K562 (cell line): ENCODE measurements around the gene MOXD1. TPM values are rescaled to one million over a fixed set of nuclear protein-coding genes. Genes with fewer than 3 reads are reported as not detected.

ENCODE experiments used
- ATAC-seq: fragments of 200-7000 bp; cut with Tn5 transposase; 3 replicates; pipeline ENCODE4 v1.9.1; 2020; ENCODE audit warnings: moderate library complexity
- BruUV-seq: library from RNA; stranded (reverse); fragments of 400-500 nt; replicated peaks from 2 replicates; lab custom pipeline; 2021; lab: Mats Ljungman, UMichigan
- CTCF ChIA-PET: fragments of 300-600 bp; formaldehyde crosslinking; extraction: SDS; loops from one replicate; lab custom pipeline; 2021; ENCODE audit warnings: low intra/inter-chr PET ratio; lab: Yijun Ruan, JAX
- POLR2A ChIA-PET: fragments of 300-600, 350-650 bp; sonication (Branson Sonifier 250); formaldehyde crosslinking; extraction: SDS; loops from one replicate; lab custom pipeline; 2021; ENCODE audit warnings: antibody characterized with exemption, inconsistent platforms; lab: Yijun Ruan, JAX
- DNase-seq, 4 experiments: peaks; one replicate each; pipeline versions ENCODE4 v3.0.0 to v3.0.0-alpha.2; 2011 to 2018; ENCODE audit warnings: low spot score in 3 of 4, mixed read lengths in 3 of 4; ENCODE audit errors: extremely low read depth in 1 of 4
- FAIRE-seq: peaks from 2 replicates; lab custom pipeline; 2011; peaks lifted over from hg19 to GRCh38; lab: Jason Lieb, UNC
- H2AFZ ChIP-seq: 2 replicates; pipeline ENCODE4 v1.6.0; 2011; ENCODE audit warnings: low read depth, low read length, control low read depth, inconsistent platforms
- H3K27ac ChIP-seq: fragments of 200-600 bp; 3 replicates; pipeline ENCODE4 v1.8.0; 2011; ENCODE audit warnings: low read depth, mild to moderate bottlenecking, control low read depth, inconsistent platforms, low read length, moderate library complexity, mixed read lengths; ENCODE audit errors: extremely low read depth
- H3K27me3 ChIP-seq, 2 experiments: fragments of 300-600 bp in 1 of 2; 2 replicates in 1 of 2; 3 replicates in 1 of 2; pipeline versions ENCODE4 v1.6.0 to v1.8.0; 2011; ENCODE audit warnings: inconsistent platforms in 2 of 2, low read length in 2 of 2, mild to moderate bottlenecking in 1 of 2, mixed read lengths in 1 of 2, moderate library complexity in 1 of 2; ENCODE audit not compliant: control insufficient read depth in 2 of 2, insufficient read depth in 2 of 2
- H3K36me3 ChIP-seq: fragments of 300-600 bp; 3 replicates; pipeline ENCODE4 v1.8.0; 2011; ENCODE audit warnings: mild to moderate bottlenecking, low read length, inconsistent platforms; ENCODE audit not compliant: control insufficient read depth, insufficient read depth
- H3K4me1 ChIP-seq, 2 experiments: fragments of 200-600 bp in 1 of 2; replicated peaks in 1 of 2; 2 replicates in 1 of 2; 3 replicates in 1 of 2; pipeline versions ENCODE4 v1.5.1 to v1.8.0; 2011; ENCODE audit warnings: inconsistent platforms in 2 of 2, low read length in 2 of 2, mild to moderate bottlenecking in 1 of 2, mixed read lengths in 1 of 2, moderate library complexity in 1 of 2; ENCODE audit not compliant: control insufficient read depth in 2 of 2, insufficient read depth in 2 of 2
- H3K4me2 ChIP-seq: 2 replicates; pipeline ENCODE4 v1.6.1; 2011; ENCODE audit warnings: low read length, control low read depth, inconsistent platforms, mixed read lengths; ENCODE audit not compliant: insufficient read depth
- H3K4me3 ChIP-seq: fragments of 200-600 bp; sonication (generic), shearing (Covaris generic); 2 replicates; pipeline ENCODE4 v1.5.1; 2016; ENCODE audit warnings: control low read depth, inconsistent platforms
- H3K79me2 ChIP-seq: fragments of 200-600 bp; 3 replicates; pipeline ENCODE4 v1.8.0; 2011; ENCODE audit warnings: low read length, inconsistent platforms; ENCODE audit not compliant: control insufficient read depth, insufficient read depth
- H3K9ac ChIP-seq, 2 experiments: 2 replicates each; pipeline versions ENCODE4 v1.6.0 to v1.6.1; 2011; ENCODE audit warnings: low read depth in 2 of 2, low read length in 2 of 2, control low read depth in 1 of 2, inconsistent platforms in 1 of 2, mild to moderate bottlenecking in 1 of 2, mixed read lengths in 1 of 2; ENCODE audit not compliant: insufficient read depth in 1 of 2
- H3K9me1 ChIP-seq: one replicate; pipeline ENCODE4 v1.6.0; 2011; ENCODE audit warnings: inconsistent platforms, mild to moderate bottlenecking, low read length, moderate library complexity; ENCODE audit not compliant: control insufficient read depth, insufficient read depth
- H3K9me3 ChIP-seq: replicated peaks from 2 replicates; pipeline ENCODE4 v1.5.1; 2011; ENCODE audit warnings: low read depth, low read length, inconsistent platforms; ENCODE audit not compliant: control insufficient read depth, insufficient read depth
- H4K20me1 ChIP-seq: replicated peaks from 2 replicates; pipeline ENCODE4 v1.6.1; 2011; ENCODE audit warnings: low read length, inconsistent platforms, mixed read lengths; ENCODE audit not compliant: control insufficient read depth, insufficient read depth
- C11orf30 ChIP-seq: fragments of 450-650 bp; IDR thresholded peaks from 2 replicates; pipeline ENCODE4 v1.6.1; 2016; ENCODE audit warnings: low read depth, mild to moderate bottlenecking
- CBX2 ChIP-seq: fragments of 200-600 bp; sonication (generic); IDR thresholded peaks from one replicate; pipeline ENCODE4 v1.6.1; 2012; ENCODE audit warnings: mild to moderate bottlenecking, low read length, inconsistent platforms; ENCODE audit not compliant: insufficient read depth, poor library complexity, severe bottlenecking
- HEY1 ChIP-seq: fragments of 250-450 bp; sonication (Bioruptor Pico); IDR thresholded peaks from 2 replicates; pipeline ENCODE4 v1.5.0; 2020; ENCODE audit warnings: mild to moderate bottlenecking, moderate library complexity, borderline replicate concordance
- KAT7 ChIP-seq: sonication (generic); formaldehyde crosslinking; IDR thresholded peaks from 2 replicates; pipeline ENCODE4 v1.8.0; 2022; ENCODE audit warnings: missing genetic modification reagents, mild to moderate bottlenecking, borderline replicate concordance
- MAFF ChIP-seq: IDR thresholded peaks from 2 replicates; pipeline ENCODE4 v1.6.1; 2012; ENCODE audit warnings: low read length, improper control_type of control experiment
- NFE2 ChIP-seq: IDR thresholded peaks from 2 replicates; pipeline ENCODE4 v1.6.1; 2014; ENCODE audit warnings: antibody characterized with exemption, low read depth
- NKRF ChIP-seq: fragments of 450-650 bp; IDR thresholded peaks from 2 replicates; pipeline ENCODE4 v1.6.1; 2016; ENCODE audit warnings: borderline replicate concordance
- SETDB1 ChIP-seq: IDR thresholded peaks from one replicate; pipeline ENCODE4 v1.6.1; 2012; ENCODE audit warnings: low read length, control low read depth, inconsistent platforms
- TAF15 ChIP-seq: fragments of 200-400 bp; formaldehyde crosslinking; IDR thresholded peaks from 2 replicates; pipeline ENCODE4 v1.6.1; 2017; ENCODE audit warnings: mild to moderate bottlenecking, low read depth, low read length, moderate library complexity
- ZBTB5 ChIP-seq: fragments of 450-650 bp; IDR thresholded peaks from 2 replicates; pipeline ENCODE4 v1.6.1; 2017; ENCODE audit warnings: antibody characterized with exemption
- ZNF12 ChIP-seq: sonication (generic); formaldehyde crosslinking; IDR thresholded peaks from 2 replicates; pipeline ENCODE4 v1.4.0; 2020; ENCODE audit warnings: mild to moderate bottlenecking, missing genetic modification reagents
- ZNF121 ChIP-seq: sonication (generic); formaldehyde crosslinking; conservative IDR thresholded peaks from 2 replicates; pipeline ENCODE4 v1.8.0; 2022; ENCODE audit warnings: missing genetic modification reagents
- ZNF175 ChIP-seq: fragments of 200-800 bp; sonication (Bioruptor generic); IDR thresholded peaks from 2 replicates; pipeline ENCODE4 v1.6.1; 2016; ENCODE audit warnings: low read depth, mild to moderate bottlenecking, missing genetic modification characterization, missing compliant biosample characterization
- ZNF316 ChIP-seq: fragments of 450-650 bp; IDR thresholded peaks from 2 replicates; pipeline ENCODE4 v1.6.1; 2016
- ZNF551 ChIP-seq: fragments of 250-450 bp; sonication (Bioruptor Pico); IDR thresholded peaks from 2 replicates; pipeline ENCODE4 v1.5.0; 2021; ENCODE audit warnings: mild to moderate bottlenecking, moderate library complexity
- ZNF589 ChIP-seq: fragments of 200-800 bp; sonication (Bioruptor generic); IDR thresholded peaks from 2 replicates; pipeline ENCODE4 v1.6.1; 2016; ENCODE audit warnings: low read depth, missing genetic modification characterization, missing compliant biosample characterization
- WGBS: fragments of 100-300 bp; shearing (Covaris generic); methylation state at CpG from one replicate; pipeline ENCODE4 v1.1.6; 2016; ENCODE audit warnings: low coverage, mixed read lengths; ENCODE audit not compliant: insufficient coverage; ENCODE audit errors: missing lambda C conversion rate; 5-methylcytosine and 5-hydroxymethylcytosine counted together
- in situ Hi-C: fragments of 300-500 bp; cut with MboI; formaldehyde crosslinking; loops from 4 replicates; pipeline ENCODE4 v1.15.0; 2018; ENCODE audit warnings: inconsistent platforms, mixed read lengths
- intact Hi-C: fragments of 100-400 bp; cut with micrococcal nuclease; formaldehyde crosslinking; loops from 2 replicates; pipeline ENCODE4 v1.14.2; 2022
- polyA plus RNA-seq, 8 experiments: library from polyadenylated mRNA; depleted of rRNA in 4 of 8; stranded (reverse) in 5 of 8; unstranded in 3 of 8; fragments of >200 nt; fragmentation: Nextera tagmentation in 2 of 8; fragmentation: Illumina TruSeq in 1 of 8; extraction: Ambion mirVana in 2 of 8; extraction: Trizol in 1 of 8; gene quantifications; 2 replicates each; pipeline versions ENCODE4 v1.2.1 to v1.2.3, GENCODE V29; 2011 to 2014; ENCODE audit warnings: inconsistent platforms in 1 of 8, missing spikeins in 1 of 8
- total RNA-seq, 7 experiments: library from RNA; depleted of rRNA in 6 of 7; stranded (reverse); fragments of >200 nt in 6 of 7; fragmentation: Illumina TruSeq in 2 of 7; extraction: Trizol in 2 of 7; gene quantifications; 2 replicates each; pipeline versions ENCODE4 v1.2.1 to v1.2.3, GENCODE V29; 2011 to 2021; ENCODE audit warnings: low replicate concordance in 1 of 7

The MOXD1 gene
- total and polyA plus RNA-seq, 9 of the 15 experiments (the other 6 are each of a cell fraction or from before 2014, with no cell fraction given): not detected

GRCh38 chr6:132430110-132430509 is 28.8 kb upstream of the MOXD1 start:
- Histone ChIP-seq H2AFZ (no peak overlapping the region), H3K4me3 (no peak overlapping the region), H3K9me3 (no peaks in the 10 kb centered on the region), H3K27me3 (no peaks in the 10 kb centered on the region), H3K4me1 (no peaks in the 10 kb centered on the region), H3K27ac (no peak overlapping the region), H3K36me3 (no peaks in the 10 kb centered on the region), H3K9me1 (no peaks in the 10 kb centered on the region), H3K4me2 (no peak overlapping the region), H4K20me1 (no peaks in the 10 kb centered on the region), H3K9ac (no peak overlapping the region), H3K79me2 (no peaks in the 10 kb centered on the region)
- ChIA-PET POLR2A (no interaction called here), CTCF (no interaction called here)
- BruUV-seq: no TSS peak
- intact Hi-C loops (no loop called here), in situ Hi-C loops (no loop called here)
- FAIRE-seq (no peak), ATAC-seq (no peak), DNase-seq (no peak)
- no peak for TF ChIP-seq HEY1
- no peak for TF ChIP-seq ZBTB5
- TF ChIP-seq KAT7: no peak
- no peak for TF ChIP-seq ZNF589 (CRISPR knock-in tag)
- no peak for TF ChIP-seq NFE2
- no peak for TF ChIP-seq ZNF121 (CRISPR knock-in tag)
- no peak for TF ChIP-seq TAF15
- no peak for TF ChIP-seq ZNF175 (CRISPR knock-in tag)
- TF ChIP-seq ZNF12 (CRISPR knock-in tag): no peak
- TF ChIP-seq C11orf30: 0 out of 2 replicates have a peak, but pooled peaks have one; percentile 25
- TF ChIP-seq CBX2: no peak
- no peak for TF ChIP-seq ZNF551 (CRISPR knock-in tag)
- TF ChIP-seq ZNF316: peak; percentile 38; the same call in 1 of the 2 replicates
- no peak for TF ChIP-seq SETDB1
- TF ChIP-seq NKRF: no peak
- TF ChIP-seq MAFF: peak; percentile 38; the same call in 1 of the 2 replicates
- 0% methylated on average over 2 of the region's 2 CpGs for WGBS
